ENCODE results near the gene HNRNPU. TPM values are rescaled to one million over a fixed set of nuclear protein-coding genes. Genes with fewer than 3 reads are reported as not detected.

HNRNPU gene
- total and polyA plus RNA-seq, 4 donors, result 45.3 to 233 (median 136) TPM

DNA sequence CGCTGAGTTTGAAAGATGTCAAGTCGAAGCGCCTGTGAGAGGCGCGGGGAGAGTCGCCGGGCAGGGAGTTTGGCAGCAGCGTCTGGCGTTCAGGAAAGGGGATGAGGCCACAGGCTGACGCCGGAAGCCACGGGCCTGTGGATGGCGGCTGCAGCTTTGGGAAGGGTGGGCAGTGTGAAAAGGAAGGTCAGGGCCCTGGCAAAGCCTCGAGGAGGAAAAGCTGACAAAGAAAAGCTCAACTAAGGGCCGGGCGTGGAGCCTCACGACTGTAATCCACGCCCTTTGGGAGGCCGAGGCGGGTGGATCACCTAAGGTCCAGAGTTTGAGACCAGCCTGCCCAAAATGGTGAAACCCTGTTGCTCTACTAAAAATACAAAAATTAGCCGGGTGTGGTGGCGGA lies 54.1 kb downstream of the HNRNPU start:
- no peak for DNase-seq (ENCODE audit: low spot score)
- Histone ChIP-seq H3K27ac (ENCODE audit: low read depth in 1 of 2, low read length in 2 of 2) (no peak overlapping the region), H3K27me3 (ENCODE audit: control insufficient read depth in 4 of 4, insufficient read depth in 4 of 4, low read length in 3 of 4) (no peaks in the 10 kb centered on the region), H3K9ac (ENCODE audit: low read depth in 1 of 2, low read length in 2 of 2) (no peak overlapping the region), H3K9me3 (ENCODE audit: control insufficient read depth in 4 of 4, low read length in 3 of 4) (no peaks in the 10 kb centered on the region), H3K4me3 (ENCODE audit: low read depth in 1 of 3, low read length in 3 of 3) (no peak overlapping the region), H3K36me3 (ENCODE audit: control insufficient read depth in 4 of 4, insufficient read depth in 3 of 4, low read depth in 1 of 4, low read length in 3 of 4) (no peaks in the 10 kb centered on the region), H3K4me1 (ENCODE audit: control insufficient read depth in 4 of 4, insufficient read depth in 4 of 4, low read length in 3 of 4) (no peaks in the 10 kb centered on the region)
- TF ChIP-seq SP1 (IDR thresholded peaks at IDR 0.05), result no peak
- TF ChIP-seq FOXA1 (IDR thresholded peaks at IDR 0.05), result no peak
- TF ChIP-seq CTCF (IDR thresholded peaks at IDR 0.05; ENCODE audit: low read depth, low read length, missing input control), result no peak
- TF ChIP-seq JUND (IDR thresholded peaks at IDR 0.05), result no peak
- no peak for TF ChIP-seq ZBTB33 (IDR thresholded peaks at IDR 0.05)
- TF ChIP-seq, protein P1, sequence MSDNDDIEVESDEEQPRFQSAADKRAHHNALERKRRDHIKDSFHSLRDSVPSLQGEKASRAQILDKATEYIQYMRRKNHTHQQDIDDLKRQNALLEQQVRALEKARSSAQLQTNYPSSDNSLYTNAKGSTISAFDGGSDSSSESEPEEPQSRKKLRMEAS (IDR thresholded peaks at IDR 0.05), result no peak
- 95% methylated on average over 22 of the region's 22 CpGs for WGBS

GRCh38 chr1:244807138-244807537 lies 57.2 kb downstream of the HNRNPU start:
- no peaks in the 10 kb centered on the region for H3K9me3 ChIP-seq (ENCODE audit: control insufficient read depth in 4 of 4, low read length in 3 of 4)
- H3K9ac ChIP-seq (ENCODE audit: low read depth in 1 of 2, low read length in 2 of 2), result no peak overlapping the region
- TF ChIP-seq CTCF (IDR thresholded peaks at IDR 0.05; ENCODE audit: low read depth, low read length, missing input control), result no peak
- no peak for DNase-seq (ENCODE audit: low spot score)
- no peak overlapping the region for H3K27ac ChIP-seq (ENCODE audit: low read depth in 1 of 2, low read length in 2 of 2)
- H3K4me3 ChIP-seq (ENCODE audit: low read depth in 1 of 3, low read length in 3 of 3), result no peak overlapping the region
- H3K4me1 ChIP-seq (ENCODE audit: control insufficient read depth in 4 of 4, insufficient read depth in 4 of 4, low read length in 3 of 4), result no peaks in the 10 kb centered on the region
- H3K36me3 ChIP-seq (ENCODE audit: control insufficient read depth in 4 of 4, insufficient read depth in 3 of 4, low read depth in 1 of 4, low read length in 3 of 4), result no peaks in the 10 kb centered on the region
- H3K27me3 ChIP-seq (ENCODE audit: control insufficient read depth in 4 of 4, insufficient read depth in 4 of 4, low read length in 3 of 4), result no peaks in the 10 kb centered on the region

DNA sequence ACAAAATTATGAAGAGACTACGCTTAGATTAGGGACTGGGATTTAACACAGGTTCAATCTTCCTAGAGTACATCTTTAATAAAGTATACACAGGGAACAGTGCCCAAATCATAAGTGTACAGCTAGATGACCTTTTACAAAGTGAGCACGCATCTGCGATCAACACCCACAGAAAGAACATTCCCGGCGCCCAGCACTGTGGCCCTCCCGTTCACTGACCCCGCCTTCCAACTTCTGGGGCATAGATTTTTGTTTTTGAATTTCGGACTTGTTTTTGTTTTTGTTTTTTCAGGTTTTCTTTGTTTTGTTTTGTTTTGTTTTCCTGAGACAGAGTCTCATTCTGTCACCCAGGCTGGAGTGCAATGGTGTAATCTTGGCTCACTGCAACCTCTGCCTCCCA lies 59.5 kb downstream of the HNRNPU start:
- WGBS, result 92% methylated on average over 8 of the region's 8 CpGs
- no peak for DNase-seq (ENCODE audit: low spot score)

More for the DNA sequence above, 59.5 kb downstream of the HNRNPU start:
- no peaks in the 10 kb centered on the region for H3K36me3 ChIP-seq (ENCODE audit: control insufficient read depth in 4 of 4, insufficient read depth in 3 of 4, low read depth in 1 of 4, low read length in 3 of 4)
- H3K27ac ChIP-seq (ENCODE audit: low read depth in 1 of 2, low read length in 2 of 2), result no peak overlapping the region
- no peak overlapping the region for H3K4me3 ChIP-seq (ENCODE audit: low read depth in 1 of 3, low read length in 3 of 3)
- H3K27me3 ChIP-seq (ENCODE audit: control insufficient read depth in 4 of 4, insufficient read depth in 4 of 4, low read length in 3 of 4), result no peaks in the 10 kb centered on the region
- no peak for TF ChIP-seq FOXA1 (IDR thresholded peaks at IDR 0.05)
- TF ChIP-seq HNF4G (IDR thresholded peaks at IDR 0.05), result no peak
- TF ChIP-seq JUND (IDR thresholded peaks at IDR 0.05), result no peak
- TF ChIP-seq, protein P1 (IDR thresholded peaks at IDR 0.05), result no peak
- TF ChIP-seq GABPA (IDR thresholded peaks at IDR 0.05 in 1 of 2, conservative IDR thresholded peaks at IDR 0.05 in 1 of 2), result no peak
- TF ChIP-seq FOXA2 (IDR thresholded peaks at IDR 0.05), result no peak
- TF ChIP-seq RAD21 (IDR thresholded peaks at IDR 0.05), result no peak
- TF ChIP-seq YY1 (IDR thresholded peaks at IDR 0.05), result no peak
- TF ChIP-seq CTCF (IDR thresholded peaks at IDR 0.05; ENCODE audit: low read depth, low read length, missing input control), result no peak
- no peak for TF ChIP-seq RXRA (IDR thresholded peaks at IDR 0.05)
- no peaks in the 10 kb centered on the region for H3K4me1 ChIP-seq (ENCODE audit: control insufficient read depth in 4 of 4, insufficient read depth in 4 of 4, low read length in 3 of 4)
- H3K9me3 ChIP-seq (ENCODE audit: control insufficient read depth in 4 of 4, low read length in 3 of 4), result no peaks in the 10 kb centered on the region
- no peak overlapping the region for H3K9ac ChIP-seq (ENCODE audit: low read depth in 1 of 2, low read length in 2 of 2)

Measured in liver (tissue), 9 donors.